Fibroblast of the conjunctiva (primary cell): ENCODE measurements around the gene GCK.
A peak's percentile ranks its signal among the peaks of the same experiment; 100 is the strongest.
"Not testable (repeated sequence)": the region's sequence is repeated elsewhere in the genome, so short reads cannot be mapped to it uniquely, and the experiment has no call there.

ENCODE experiments used
- DNase-seq: peaks from one replicate; pipeline ENCODE4 v3.0.0-alpha.2; 2010; ENCODE audit warnings: low read depth

GCK gene

GRCh38 chr7:44201813-44202212, 12.6 kb upstream of the GCK start:
- no peak for DNase-seq

- DNase-seq: peak; percentile 80
Measured at GRCh38 chr7:44200699-44201461, 11.6 kb upstream of the GCK start, which contains the start of gene YKT6. TSS of gene YKT6 (plus strand) at chr7:44200978. CDS start at chr7:44201136, 158 bp downstream.

- DNase-seq: not testable (repeated sequence)
Measured at GRCh38 chr7:44200163-44200562, 10.9 kb upstream of the GCK start.

GRCh38 chr7:44197474-44197873, 8.2 kb upstream of the GCK start:
- DNase-seq: no peak

- peak; percentile 29 for DNase-seq
Measured at GRCh38 chr7:44196450-44196872, 7.2 kb upstream of the GCK start.

- no peak for DNase-seq
Measured at GRCh38 chr7:44195889-44196288, 6.7 kb upstream of the GCK start.

- DNase-seq: no peak
Measured at GRCh38 chr7:44194562-44195145, 5.4 kb upstream of the GCK start.

GRCh38 chr7:44194069-44194468, 4.8 kb upstream of the GCK start:
- no peak for DNase-seq

GRCh38 chr7:44193011-44193802, 4.0 kb upstream of the GCK start:
- no peak for DNase-seq

- no peak for DNase-seq
Measured at GRCh38 chr7:44191171-44191570, 1.9 kb upstream of the GCK start.

- DNase-seq: no peak
Measured at GRCh38 chr7:44189993-44190872, 994 bp upstream of the GCK start.

GRCh38 chr7:44188480-44189225, 586 bp downstream of the GCK start:
- no peak for DNase-seq

- DNase-seq: no peak
Measured at GRCh38 chr7:44187636-44188416, 1.4 kb downstream of the GCK start.

- no peak for DNase-seq
Measured at GRCh38 chr7:44186736-44187135, 2.5 kb downstream of the GCK start.

- no peak for DNase-seq
Measured at GRCh38 chr7:44185729-44186128, 3.5 kb downstream of the GCK start.

GRCh38 chr7:44184873-44185446, 4.3 kb downstream of the GCK start:
- no peak for DNase-seq

- peak; percentile 34 for DNase-seq
Measured at GRCh38 chr7:44184206-44184872, 4.9 kb downstream of the GCK start.

- no peak for DNase-seq
Measured at GRCh38 chr7:44183386-44183785, 5.9 kb downstream of the GCK start.

GRCh38 chr7:44182827-44183226, 6.4 kb downstream of the GCK start:
- DNase-seq: no peak
